NCI-H774 (cell line): Measurements from ENCODE around the gene DGKQ.

ENCODE experiments used
- DNase-seq: peaks from one replicate; lab custom pipeline; 2025; lab: John Stamatoyannopoulos, UW

Gene DGKQ

DNA sequence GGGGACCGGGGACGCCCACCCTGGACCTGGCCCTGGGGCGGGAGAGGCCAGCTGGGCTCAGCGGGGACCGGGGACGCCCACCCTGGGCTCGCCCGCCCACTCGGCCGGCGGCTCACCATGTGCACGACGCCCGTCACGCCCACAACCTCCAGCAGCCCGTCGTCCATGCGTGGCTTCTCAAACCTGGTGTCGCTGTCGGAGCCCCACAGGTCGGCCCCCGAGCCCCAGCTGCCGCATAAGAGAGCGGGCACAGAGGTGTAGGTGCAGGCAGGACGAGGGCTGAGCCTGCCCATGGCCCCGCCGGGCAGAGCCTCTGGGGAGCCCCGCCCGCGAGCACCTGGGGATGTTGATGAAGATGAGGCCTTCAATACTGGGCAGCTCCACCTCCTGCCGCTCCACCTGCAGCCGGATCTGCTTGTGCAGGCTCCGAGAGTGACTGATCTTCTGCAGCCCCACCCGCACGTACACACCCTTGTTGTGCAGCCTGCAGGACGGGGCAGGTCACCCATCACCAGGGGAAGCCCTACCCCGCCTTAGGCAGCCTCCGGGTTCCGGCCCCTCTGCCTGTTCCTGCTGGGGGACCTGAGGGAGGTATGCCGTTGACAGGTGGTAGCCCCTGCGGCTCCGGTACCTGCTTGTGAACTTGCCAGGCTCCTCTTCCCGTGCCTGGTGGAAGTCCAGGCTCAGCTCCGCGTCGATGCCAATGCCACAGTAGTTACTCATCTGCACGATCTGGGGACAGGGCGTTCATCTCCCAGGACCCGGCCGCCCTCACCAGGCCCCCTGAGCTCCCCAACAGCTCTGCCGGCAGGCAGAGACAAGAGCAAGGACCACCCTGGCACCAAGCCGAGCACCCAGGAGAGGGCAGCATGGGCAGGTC, 11.8 kb downstream of the DGKQ start:
- no peak for DNase-seq

DNA sequence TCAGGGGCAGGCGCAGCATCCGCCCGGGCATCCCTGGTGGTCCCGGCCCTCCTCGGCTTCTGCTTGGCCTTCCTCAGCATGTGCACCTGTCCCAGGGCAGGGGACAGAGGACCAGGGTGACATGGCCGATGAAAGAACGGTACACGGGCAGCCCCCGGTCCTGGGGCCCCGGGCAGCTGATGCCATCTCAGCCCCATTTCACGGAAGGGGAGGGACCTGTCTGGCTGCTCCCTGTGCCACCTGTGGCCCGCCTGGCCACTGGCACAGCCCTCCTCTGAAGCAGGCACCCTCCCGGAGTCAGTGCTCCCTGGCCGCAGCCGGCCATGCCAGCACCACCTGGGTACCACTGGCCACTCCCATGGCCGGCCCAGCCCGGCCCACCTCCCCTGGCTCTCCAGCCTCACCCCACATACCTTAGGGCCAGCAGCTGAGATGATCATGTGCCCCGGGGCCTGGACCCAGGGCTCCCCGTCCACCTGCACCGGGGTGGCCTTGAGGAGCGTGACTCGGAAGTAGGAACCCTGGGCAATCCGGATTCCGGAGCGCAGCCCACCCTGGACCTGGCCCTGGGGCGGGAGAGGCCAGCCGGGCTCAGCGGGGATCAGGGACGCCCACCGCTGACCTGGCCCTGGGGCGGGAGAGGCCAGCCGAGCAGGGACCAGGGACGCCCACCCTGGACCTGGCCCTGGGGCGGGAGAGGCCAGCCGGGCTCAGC, 12.6 kb downstream of the DGKQ start:
- DNase-seq, result no peak

DNA sequence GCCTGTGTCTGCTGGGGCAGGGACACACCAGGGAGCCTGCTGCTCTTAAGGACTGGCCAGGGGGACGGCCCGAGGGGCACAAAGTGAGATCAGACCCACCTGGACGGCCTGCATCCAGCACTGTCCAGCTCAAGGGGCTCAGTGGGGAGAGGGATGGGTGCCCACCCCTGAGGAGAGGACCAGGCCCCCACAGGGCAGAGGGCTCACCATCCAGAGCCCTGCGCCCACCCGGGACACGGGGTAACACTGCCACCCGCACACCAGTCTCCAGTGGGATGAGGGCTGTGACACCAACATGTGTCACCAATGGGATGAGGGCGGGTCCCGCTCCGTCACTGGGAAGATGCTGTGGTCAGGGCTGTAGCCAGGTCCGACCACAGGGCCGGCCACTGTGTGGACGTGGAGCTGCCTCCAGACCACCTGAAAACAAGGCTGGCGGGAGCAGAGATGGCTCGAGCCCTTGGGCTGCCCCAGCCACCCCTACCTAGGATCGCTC, 13.2 kb downstream of the DGKQ start:
- DNase-seq, result no peak

DNA sequence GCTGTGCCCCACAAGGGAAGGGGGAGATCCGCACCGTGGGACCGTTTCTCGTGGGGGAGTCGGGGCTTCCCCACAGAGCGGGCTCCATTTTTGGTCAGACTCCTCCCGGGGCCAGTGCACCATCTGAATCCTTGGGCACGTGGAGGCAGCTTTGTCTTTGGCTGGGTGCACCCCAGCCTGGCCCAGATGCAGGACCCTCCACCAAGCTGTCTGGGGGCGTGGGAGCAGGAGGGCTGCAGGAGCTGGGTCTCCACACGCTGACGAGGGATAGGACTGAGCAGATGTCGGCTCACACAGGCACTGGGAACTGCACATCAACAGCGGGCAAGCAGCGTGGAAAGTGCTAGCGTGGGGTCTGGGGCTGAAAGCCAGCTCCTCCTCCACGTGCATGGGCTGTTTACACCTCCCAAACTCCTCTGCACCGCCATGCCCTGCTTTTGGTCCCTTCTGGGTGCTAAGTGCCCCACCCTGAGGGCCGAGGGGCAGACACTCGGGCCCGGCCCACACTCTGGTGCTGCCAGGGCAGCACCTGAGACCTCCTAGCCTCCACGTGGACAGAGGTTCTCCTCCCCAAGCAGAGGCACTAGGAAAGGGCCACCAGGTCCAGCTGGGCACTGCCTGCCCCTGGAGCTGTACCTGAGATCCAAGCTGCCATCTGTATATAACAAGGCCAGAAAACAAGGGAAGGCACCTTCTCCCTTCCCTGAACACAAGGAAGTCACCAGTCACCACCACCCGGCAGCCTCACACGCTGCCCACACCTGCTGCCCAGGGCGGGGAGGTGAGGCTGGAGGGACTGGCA, 13.8 kb downstream of the DGKQ start:
- DNase-seq, result no peak

DNA sequence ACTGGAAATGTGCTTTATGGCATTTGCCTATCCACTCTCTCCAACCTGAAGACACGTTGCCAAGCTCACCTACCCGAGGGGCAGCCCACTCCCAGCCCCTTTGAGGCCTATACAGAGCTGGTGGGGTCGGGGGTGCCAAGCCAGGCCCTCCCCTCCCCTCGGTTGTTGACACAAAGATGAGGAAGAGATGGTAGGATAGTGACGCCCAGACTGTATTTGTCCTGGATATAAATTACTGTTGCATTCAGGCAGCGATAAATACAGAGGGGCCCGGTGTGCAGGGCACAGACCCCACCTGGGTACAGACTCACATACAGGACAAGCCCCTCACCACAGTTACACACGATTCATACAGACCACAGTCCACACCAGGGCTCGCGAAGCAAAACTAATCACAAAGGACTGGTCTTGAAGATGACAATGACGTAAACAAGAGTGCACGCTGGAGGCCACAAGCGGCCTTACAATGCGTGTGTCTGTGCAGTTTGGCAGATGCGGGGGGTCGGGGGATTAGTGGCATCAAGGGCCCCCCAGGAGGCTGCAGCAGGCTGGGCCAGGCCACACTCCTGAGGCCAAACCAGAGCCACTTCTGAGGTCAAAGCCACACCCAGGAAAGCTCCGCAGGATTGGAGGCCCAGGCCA, 14.6 kb downstream of the DGKQ start:
- no peak for DNase-seq

DNA sequence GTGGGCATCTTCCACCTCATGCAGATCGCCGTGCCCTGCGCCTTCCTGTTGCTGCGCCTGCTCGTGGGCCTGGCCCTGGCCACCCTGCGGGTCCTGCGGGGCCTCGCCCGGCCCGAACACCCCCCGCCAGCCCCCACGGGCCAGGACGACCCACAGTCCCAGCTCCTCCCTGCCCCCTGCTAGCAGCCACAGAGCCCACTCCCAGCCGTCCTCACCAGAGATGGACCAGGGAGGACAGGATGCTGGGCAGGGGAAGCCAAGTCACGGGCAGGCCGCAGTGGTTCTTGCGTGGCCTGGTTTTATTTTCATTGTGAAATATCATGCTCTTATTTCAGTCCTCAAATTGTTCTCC, 15.1 kb downstream of the DGKQ start:
- DNase-seq, result no peak

DNA sequence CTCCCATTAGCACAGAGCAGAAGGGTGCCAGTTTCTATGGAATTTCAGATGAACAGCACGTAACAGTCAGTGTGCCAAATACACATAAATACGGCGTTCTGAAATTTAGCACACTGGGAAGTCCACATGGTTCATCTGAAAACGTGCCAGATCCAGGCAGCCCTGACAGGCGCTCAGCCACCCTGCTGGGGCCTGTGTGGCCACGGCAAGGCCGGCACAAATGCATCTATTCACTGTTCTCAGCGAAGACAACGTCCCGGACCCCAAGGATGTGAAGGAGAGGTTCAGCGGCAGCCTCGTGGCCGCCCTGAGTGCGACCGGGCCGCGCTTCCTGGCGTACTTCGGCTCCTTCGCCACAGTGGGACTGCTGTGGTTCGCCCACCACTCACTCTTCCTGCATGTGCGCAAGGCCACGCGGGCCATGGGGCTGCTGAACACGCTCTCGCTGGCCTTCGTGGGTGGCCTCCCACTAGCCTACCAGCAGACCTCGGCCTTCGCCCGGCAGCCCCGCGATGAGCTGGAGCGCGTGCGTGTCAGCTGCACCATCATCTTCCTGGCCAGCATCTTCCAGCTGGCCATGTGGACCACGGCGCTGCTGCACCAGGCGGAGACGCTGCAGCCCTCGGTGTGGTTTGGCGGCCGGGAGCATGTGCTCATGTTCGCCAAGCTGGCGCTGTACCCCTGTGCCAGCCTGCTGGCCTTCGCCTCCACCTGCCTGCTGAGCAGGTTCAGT, 15.6 kb downstream of the DGKQ start:
- DNase-seq, result no peak

DNA sequence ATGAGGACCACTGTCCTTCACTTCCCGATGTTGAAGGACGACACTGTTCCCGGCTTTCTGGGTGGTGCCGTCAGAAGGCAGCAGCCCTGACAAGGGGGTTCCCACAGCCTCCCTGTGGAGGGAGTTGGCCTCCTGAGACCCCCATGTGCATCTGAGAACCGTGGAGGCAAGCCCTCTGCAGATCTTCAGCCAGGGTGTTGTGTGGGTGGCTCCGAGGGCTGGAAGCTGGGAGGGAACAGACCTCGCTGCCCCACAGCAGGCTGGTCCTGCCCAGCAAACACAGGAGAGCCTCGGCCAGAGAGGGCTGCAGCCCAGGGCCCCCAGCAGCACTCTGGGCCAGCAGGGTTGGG, 16.2 kb downstream of the DGKQ start:
- no peak for DNase-seq

DNA sequence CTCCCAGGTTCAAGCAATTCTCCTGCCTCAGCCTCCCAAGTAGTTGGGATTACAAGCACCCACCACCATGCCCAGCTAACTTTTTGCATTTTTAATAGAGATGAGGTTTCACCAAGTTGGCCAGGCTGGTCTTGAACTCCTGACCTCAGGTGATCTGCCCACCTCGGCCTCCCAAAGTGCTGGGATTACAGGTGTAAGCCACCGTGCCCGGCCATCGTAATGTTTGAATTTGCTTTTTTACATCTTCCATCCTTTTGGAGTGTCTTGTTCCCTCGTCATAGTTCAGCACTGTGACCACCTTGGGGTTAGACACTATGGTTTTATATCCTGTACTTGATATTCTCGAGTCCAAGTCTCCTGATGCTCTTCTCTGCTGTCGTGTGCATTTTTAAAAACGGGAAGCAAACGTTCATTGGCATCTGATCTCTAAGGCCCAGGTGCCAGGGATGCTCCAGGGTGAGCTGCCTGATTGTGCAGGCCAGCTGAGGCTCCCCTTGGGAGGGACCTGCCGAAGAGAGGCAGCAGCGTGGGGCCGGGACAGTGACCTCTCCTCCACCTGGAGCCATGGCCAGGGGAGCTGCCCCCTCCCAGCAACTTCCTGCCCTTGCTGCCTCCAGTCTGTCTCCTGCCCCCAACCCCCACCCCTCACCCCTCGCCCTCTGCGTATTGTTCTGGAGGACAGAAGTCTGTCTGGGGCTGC, 16.7 kb downstream of the DGKQ start:
- DNase-seq, result no peak

DNA sequence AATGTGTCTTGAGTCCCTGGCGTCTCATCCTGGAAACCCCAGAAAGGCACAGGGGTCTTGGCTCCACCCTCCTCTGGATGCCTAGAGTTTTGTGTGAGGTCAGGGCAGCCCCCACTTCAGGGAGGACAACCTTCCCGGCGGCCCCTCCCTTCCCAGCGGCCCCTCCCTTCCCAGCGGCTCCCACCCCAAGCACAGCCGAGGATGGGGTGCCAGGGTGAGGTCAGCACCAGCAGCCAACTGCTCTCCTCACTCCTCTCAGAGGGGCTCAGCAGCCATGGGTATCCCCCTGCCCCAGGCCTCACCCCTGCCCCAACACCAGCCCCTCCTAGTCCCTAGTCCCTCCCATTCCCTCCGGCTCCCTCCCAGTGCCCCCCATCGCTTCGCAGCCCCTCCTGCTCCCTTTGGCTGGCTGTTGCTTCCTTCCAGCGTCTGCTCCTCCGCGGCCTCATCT, 17.4 kb downstream of the DGKQ start:
- DNase-seq, result no peak

DNA sequence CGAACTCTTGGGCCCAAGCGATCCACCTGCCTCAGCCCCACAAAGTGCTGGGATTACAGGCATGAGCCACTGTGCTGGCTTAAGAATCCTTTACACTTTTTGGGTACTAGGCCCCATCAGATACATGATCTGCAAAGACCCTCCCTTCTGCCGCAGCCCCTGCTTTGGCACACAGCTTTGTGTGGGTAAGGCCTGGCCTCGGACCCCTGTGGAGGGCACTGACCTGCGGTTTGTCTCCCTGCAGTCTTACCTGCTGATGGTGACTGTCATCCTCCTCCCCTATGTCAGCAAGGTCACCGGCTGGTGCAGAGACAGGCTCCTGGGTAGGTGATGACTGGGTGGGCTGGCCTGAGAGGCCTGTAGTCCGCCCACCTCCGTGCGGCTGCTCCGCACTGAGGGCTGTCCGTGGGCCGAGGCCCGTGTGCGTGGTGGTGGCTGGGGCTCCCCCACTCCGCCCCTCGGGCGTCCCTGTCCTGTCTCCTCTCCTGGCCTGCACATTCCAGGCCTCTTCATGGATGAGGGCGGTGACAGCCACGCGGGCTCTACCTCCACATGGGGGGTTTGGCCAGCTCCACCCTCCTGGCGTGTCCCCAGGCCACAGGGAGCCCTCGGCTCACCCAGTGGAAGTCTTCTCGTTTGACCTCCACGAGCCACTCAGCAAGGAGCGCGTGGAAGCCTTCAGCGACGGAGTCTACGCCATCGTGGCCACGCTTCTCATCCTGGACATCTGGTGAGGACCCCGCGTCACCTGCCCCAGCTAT, 18.0 kb downstream of the DGKQ start:
- no peak for DNase-seq

DNA sequence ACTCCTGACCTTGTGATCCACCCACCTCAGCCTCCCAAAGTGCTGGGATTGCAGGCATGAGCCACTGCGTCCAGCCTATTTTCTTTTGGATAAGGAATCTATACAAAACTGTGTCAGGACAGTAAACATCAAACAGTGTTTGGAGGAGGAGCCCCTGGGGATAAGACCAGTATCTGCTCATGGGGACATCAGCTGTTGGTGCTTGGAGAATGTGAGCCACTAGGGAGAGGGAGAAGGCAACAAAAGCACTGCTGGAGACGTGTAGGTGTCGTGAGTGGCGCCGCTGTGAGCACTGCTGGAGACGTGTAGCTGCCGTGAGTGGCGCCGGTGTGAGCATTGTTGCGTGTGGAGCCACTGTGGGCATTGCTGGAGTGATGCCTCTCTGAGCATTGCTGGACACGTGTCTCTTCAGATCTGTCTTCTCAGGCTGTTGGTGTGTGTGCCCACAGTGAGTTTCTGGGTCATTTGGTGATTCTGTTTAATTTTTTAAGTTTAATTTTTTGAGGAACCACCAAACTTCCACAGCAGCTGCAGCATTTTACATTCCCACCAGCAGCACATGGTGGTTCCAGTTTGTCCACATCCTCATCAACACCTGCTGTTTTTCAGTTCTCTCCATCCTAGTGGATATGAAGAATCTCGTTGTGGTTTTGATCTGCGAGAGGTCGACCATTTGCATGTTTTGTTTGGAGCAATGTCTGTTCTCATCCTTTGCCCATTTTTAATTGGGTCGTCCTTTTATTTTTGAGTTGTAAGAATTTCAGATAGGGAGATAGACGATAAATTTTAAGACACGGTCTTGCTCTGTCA, 19.0 kb downstream of the DGKQ start:
- no peak for DNase-seq

DNA sequence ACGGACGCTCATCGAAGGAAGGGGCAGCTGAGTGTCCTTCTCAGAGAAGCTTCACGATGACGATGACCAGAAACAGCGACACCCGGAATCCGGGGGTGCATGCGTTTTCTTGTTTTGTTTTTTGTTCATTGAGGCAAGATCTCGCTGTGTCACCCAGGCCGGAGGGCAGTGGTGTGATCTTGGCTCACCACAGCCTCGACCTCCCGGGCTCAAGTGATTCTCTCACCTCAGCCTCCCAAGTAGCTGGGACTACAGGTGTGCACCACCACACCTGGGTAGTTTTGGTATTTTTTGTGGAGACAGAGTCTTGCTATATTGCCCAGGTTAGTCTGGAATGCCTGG, 19.8 kb downstream of the DGKQ start:
- DNase-seq, result no peak

DNA sequence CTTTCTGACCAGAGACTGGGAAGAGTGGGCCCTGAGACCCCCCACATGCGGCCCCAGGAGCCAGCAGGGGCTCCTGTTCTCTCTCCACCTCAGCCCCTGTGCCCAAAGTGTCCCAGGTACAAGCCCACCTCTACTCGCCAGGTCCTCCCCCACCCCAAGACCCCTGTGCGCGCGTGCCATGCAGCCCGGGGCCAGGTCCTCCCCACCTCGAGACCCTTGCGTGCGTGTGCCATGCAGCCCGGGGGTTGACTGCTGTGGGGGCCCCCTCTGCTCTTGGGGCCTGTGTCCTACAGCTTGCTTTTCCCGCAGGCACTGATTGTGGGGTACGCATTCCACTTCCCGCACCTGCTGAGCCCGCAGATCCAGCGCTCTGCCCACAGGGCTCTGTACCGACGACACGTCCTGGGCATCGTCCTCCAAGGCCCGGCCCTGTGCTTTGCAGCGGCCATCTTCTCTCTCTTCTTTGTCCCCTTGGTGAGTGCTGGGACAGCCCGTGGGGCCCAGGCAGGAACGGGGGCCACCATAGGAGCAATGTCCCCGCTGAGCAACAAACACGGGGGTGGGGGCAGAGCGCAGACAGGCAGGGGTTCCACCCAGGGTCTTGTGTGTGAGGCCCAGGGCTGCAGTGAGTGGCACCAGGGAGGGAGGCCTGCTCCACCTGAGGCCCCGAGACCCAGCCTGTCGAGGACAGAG, 20.3 kb downstream of the DGKQ start:
- no peak for DNase-seq

DNA sequence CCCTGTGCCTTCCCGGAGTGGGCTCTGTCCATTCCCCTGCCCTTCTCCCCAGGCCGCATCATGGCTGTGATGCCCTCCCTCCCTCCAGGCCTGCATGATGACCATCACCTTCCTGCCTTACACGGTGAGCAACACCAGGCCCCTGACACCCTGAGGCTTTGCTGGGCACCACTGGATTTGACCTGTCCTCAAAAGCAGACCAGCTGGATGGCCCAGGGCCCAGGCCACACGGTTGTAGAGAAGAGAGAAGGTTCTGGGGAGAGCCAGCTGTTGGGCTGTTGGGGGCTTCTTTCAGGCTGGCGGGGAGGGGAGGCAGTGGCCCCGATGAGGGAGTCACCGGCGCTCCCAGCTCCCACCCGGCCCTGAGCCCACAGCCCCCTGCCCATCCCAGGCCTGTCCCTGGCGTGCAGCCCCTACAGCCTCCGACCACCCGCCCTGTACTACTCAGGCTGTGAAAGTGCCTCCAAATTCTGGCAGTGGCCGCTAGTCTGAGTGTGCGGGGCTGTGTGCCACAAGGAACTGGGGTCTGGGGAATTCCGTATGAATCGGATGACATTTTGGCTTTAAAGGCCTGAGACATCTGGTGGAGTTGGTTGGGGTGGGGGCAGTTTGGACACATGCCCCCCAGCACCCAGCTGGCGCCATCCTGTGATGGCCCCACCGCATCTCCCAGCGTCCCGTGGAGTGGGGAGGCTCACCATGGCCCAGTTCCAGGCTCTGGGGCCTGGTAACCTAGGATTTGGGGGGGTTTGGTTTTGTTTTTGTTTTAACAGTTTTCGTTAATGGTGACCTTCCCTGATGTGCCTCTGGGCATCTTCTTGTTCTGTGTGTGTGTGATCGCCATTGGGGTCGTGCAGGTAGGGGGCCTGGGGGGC, 21.5 kb downstream of the DGKQ start:
- no peak for DNase-seq

DNA sequence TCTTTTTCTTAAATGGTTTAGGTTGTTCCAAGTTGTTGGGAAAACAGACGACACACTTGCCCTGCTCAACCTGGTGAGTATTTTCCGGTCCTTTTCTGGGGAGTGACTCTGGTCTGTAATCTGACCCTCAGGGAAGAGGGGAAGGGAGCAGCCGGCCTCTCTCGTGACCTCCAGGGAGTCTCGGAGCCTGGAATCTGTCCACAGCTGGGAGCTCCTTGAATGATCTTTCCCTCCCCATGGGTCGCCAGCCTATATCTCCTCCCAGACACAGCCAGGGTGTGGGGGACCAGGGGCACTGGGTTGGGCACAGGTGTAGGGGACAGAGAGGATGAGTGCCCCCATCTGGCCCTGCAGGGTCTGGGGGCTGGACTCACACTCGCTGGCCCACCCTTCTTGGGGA, 22.2 kb downstream of the DGKQ start:
- no peak for DNase-seq

DNA sequence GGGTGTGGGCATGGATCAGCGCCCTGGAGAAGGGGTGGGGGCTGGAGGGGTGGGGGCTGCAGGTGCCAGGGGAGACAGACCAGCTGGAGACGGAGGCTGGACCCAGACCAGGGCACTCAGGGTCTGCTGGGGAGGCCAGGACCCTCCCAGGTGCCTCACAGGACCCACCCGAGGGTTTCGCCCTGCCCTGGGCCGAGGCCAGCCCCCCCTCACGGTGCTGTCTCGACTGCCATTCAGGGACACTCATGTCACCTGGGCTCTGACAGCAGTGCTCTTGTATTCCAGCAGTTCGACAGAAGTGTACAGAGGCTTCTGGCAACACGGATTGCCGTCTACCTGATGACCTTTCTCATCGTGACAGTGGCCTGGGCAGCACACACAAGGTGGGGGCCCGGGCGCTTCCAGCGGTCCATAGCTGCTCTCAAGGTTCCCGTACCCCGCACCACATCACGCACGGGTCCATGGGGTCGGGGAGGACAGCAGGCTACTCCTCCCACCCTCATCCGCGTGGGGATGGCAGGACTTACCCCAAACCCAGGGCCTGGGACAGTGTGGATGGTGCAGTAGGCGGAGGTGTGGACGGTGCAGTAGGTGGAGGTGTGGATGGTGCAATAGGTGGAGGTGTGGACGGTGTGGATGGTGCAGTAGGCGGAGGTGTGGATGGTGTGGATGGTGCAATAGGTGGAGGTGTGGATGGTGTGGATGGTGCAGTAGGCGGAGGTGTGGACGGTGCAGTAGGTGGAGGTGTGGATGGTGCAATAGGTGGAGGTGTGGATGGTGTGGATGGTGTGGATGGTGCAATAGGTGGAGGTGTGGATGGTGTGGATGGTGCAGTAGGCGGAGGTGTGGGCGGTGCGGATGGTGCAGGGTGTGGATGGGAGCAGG, 23.0 kb downstream of the DGKQ start:
- no peak for DNase-seq
